Lung (tissue), 12 donors: ENCODE data around the gene SUSD1. TPM values are rescaled to one million over a fixed set of nuclear protein-coding genes. Genes with fewer than 3 reads are reported as not detected.
A peak's percentile ranks its signal among the peaks of the same experiment; 100 is the strongest.

ENCODE experiments used
- ATAC-seq: fragments of 200-7000 bp; cut with Tn5 transposase; one replicate; pipeline ENCODE4 v1.9.1; 2020; ENCODE audit warnings: moderate number of reproducible peaks; ENCODE audit not compliant: insufficient read depth, low FRiP score
- DNase-seq, 3 donors: peaks; one replicate each; pipeline ENCODE4 v3.0.0-alpha.2; 2013 to 2017
- H3K27ac ChIP-seq, 2 donors: one replicate each; pipeline ENCODE4 v1.5.1; 2013; ENCODE audit warnings: mild to moderate bottlenecking in 2 of 2, moderate library complexity in 2 of 2, control low read depth in 1 of 2, inconsistent platforms in 1 of 2, low read depth in 1 of 2, low read length in 1 of 2
- H3K27me3 ChIP-seq, 3 donors: one replicate each; pipeline ENCODE4 v1.5.1; 2013; ENCODE audit warnings: low read length in 2 of 3; ENCODE audit not compliant: control insufficient read depth in 3 of 3, insufficient read depth in 3 of 3
- H3K36me3 ChIP-seq, 4 donors: one replicate each; pipeline ENCODE4 v1.5.1; 2013; ENCODE audit warnings: low read length in 4 of 4, mild to moderate bottlenecking in 1 of 4, moderate library complexity in 1 of 4; ENCODE audit not compliant: control insufficient read depth in 4 of 4, insufficient read depth in 4 of 4
- H3K4me1 ChIP-seq, 5 donors: one replicate each; pipeline ENCODE4 v1.5.1; 2013; ENCODE audit warnings: low read length in 5 of 5, mild to moderate bottlenecking in 2 of 5, moderate library complexity in 1 of 5; ENCODE audit not compliant: control insufficient read depth in 5 of 5, insufficient read depth in 5 of 5
- H3K4me3 ChIP-seq: one replicate; pipeline ENCODE4 v1.5.1; 2013; ENCODE audit warnings: mild to moderate bottlenecking, control low read depth, moderate library complexity
- H3K9ac ChIP-seq, 2 donors: one replicate each; pipeline ENCODE4 v1.5.1; 2013; ENCODE audit warnings: low read length in 2 of 2, control low read depth in 1 of 2; ENCODE audit not compliant: insufficient read depth in 1 of 2
- H3K9me3 ChIP-seq, 4 donors: one replicate each; pipeline ENCODE4 v1.5.1; 2013; ENCODE audit warnings: low read length in 3 of 4, mild to moderate bottlenecking in 1 of 4, moderate library complexity in 1 of 4; ENCODE audit not compliant: control insufficient read depth in 4 of 4, insufficient read depth in 3 of 4
- CTCF ChIP-seq: IDR thresholded peaks from 2 replicates; pipeline ENCODE4 v1.5.1; 2012; ENCODE audit warnings: mild to moderate bottlenecking; ENCODE audit errors: control extremely low read depth, extremely low read depth
- WGBS, 2 donors: extraction: QIAGEN DNeasy Blood & Tissue Kit; methylation state at CpG; one replicate each; pipeline ENCODE4 v1.1.7; 2013; 5-methylcytosine and 5-hydroxymethylcytosine counted together
- polyA plus RNA-seq, 2 donors: library from polyadenylated mRNA; stranded (reverse); fragments of 200-250 nt; gene quantifications; one replicate each; pipeline ENCODE4 v1.2.1, GENCODE V29; 2013
- total RNA-seq, 2 donors: library from RNA; depleted of rRNA in 1 of 2; stranded (reverse); fragments of >200 nt in 1 of 2; gene quantifications; one replicate each; pipeline ENCODE4 v1.2.1, GENCODE V29; 2014 to 2021
- donor health status: control.
- donor health status: control.
- donor health status: Bipolar disorder and iron deficiency.
- donor health status: healthy.
- donor health status: DM: yes; HTN: yes; CAD: no.

Gene SUSD1
- total and polyA plus RNA-seq, 4 donors = 4.4 to 26.6 (median 21.1) TPM

- Histone ChIP-seq H3K4me1 (peaks cover 0 to 11% (median 4%) of the 10 kb centered on the region in 5 donors), H3K9me3 (no peaks in the 10 kb centered on the region), H3K27ac (no peak overlapping the region), H3K36me3 (no peaks in the 10 kb centered on the region), H3K9ac (no peak overlapping the region), H3K27me3 (no peaks in the 10 kb centered on the region), H3K4me3 (no peak overlapping the region)
- no peak for DNase-seq
- no peak for TF ChIP-seq CTCF
- WGBS, 2 donors = 86 to 87% methylated on average over 3 of the region's 3 CpGs
- ATAC-seq = no peak
Observed at GRCh38 chr9:112184221-112184620, 9.1 kb upstream of the SUSD1 start.

GRCh38 chr9:112180387-112180881 is 5.3 kb upstream of the SUSD1 start:
- Histone ChIP-seq H3K9ac (no peak overlapping the region), H3K4me3 (no peak overlapping the region), H3K4me1 (peaks cover 0 to 11% (median 4%) of the 10 kb centered on the region in 5 donors), H3K36me3 (no peaks in the 10 kb centered on the region), H3K9me3 (no peaks in the 10 kb centered on the region), H3K27me3 (no peaks in the 10 kb centered on the region), H3K27ac (no peak overlapping the region)
- WGBS, 2 donors = 13 to 26% methylated on average over 3 of the region's 3 CpGs
- peak in 1 of 3 donors; percentile 46 for DNase-seq
- peak; percentile 34 for ATAC-seq
- TF ChIP-seq CTCF = no peak

GRCh38 chr9:112179816-112180215 is 4.7 kb upstream of the SUSD1 start:
- Histone ChIP-seq H3K9ac (no peak overlapping the region), H3K27me3 (no peaks in the 10 kb centered on the region), H3K4me1 (peaks cover 0 to 11% (median 4%) of the 10 kb centered on the region in 5 donors), H3K4me3 (no peak overlapping the region), H3K36me3 (no peaks in the 10 kb centered on the region), H3K9me3 (no peaks in the 10 kb centered on the region), H3K27ac (no peak overlapping the region)
- TF ChIP-seq CTCF = no peak
- WGBS, 2 donors = 71 to 82% methylated on average over 4 of the region's 4 CpGs
- ATAC-seq = no peak
- peak in 1 of 3 donors; percentile 10 for DNase-seq

GRCh38 chr9:112176524-112176923 is 1.4 kb upstream of the SUSD1 start:
- Histone ChIP-seq H3K27ac (no peak overlapping the region), H3K36me3 (no peaks in the 10 kb centered on the region), H3K9me3 (no peaks in the 10 kb centered on the region), H3K4me3 (no peak overlapping the region), H3K27me3 (no peaks in the 10 kb centered on the region), H3K4me1 (peaks cover 0 to 16% (median 5%) of the 10 kb centered on the region in 5 donors), H3K9ac (no peak overlapping the region)
- TF ChIP-seq CTCF = no peak
- DNase-seq (peak in 1 of 3 donors; percentile 13), ATAC-seq (no peak)
- 54 to 60% methylated on average over 5 of the region's 5 CpGs for WGBS, 2 donors
